ENCODE data around the gene CENPQ. TPM values are rescaled to one million over a fixed set of nuclear protein-coding genes. Genes with fewer than 3 reads are reported as not detected.

CENPQ gene
- total and polyA plus RNA-seq, 2 of the 13 experiments (the other 11 are each of a cell fraction or from before 2014, with no cell fraction given): 9.1 to 20.1 TPM

- TF ChIP-seq ZNF652 (CRISPR knock-in tag; IDR thresholded peaks at IDR 0.05; ENCODE audit: borderline replicate concordance, low read depth) (no peak), SP140L (CRISPR knock-in tag; IDR thresholded peaks at IDR 0.05; ENCODE audit: borderline replicate concordance) (no peak), STAT6 (CRISPR knock-in tag; IDR thresholded peaks at IDR 0.05; ENCODE audit: borderline replicate concordance) (no peak), ZSCAN5A (CRISPR knock-in tag; IDR thresholded peaks at IDR 0.05; ENCODE audit: borderline replicate concordance) (no peak), JUN (CRISPR knock-in tag; IDR thresholded peaks at IDR 0.05) (no peak), TIGD3 (CRISPR knock-in tag; IDR thresholded peaks at IDR 0.05; ENCODE audit: borderline replicate concordance) (no peak), RCOR2 (CRISPR knock-in tag; IDR thresholded peaks at IDR 0.05) (no peak), ZNF777 (CRISPR knock-in tag; IDR thresholded peaks at IDR 0.05) (no peak), KDM5A (IDR thresholded peaks at IDR 0.05; ENCODE audit: borderline replicate concordance, low read length) (no peak), HNF4A (CRISPR knock-in tag; IDR thresholded peaks at IDR 0.05) (peak; percentile 75), SATB2 (CRISPR knock-in tag; IDR thresholded peaks at IDR 0.05) (0 out of 2 replicates have a peak, but pooled peaks have one; percentile 74), SOX13 (IDR thresholded peaks at IDR 0.05) (no peak), SOX13 (CRISPR knock-in tag; conservative IDR thresholded peaks at IDR 0.05 in 1 of 2, IDR thresholded peaks at IDR 0.05 in 1 of 2) (peak in 1 of 2 experiments; percentile 41; a peak in 2 of 4 replicates), ADNP (CRISPR knock-in tag; IDR thresholded peaks at IDR 0.05) (no peak), ZFP37 (CRISPR knock-in tag; IDR thresholded peaks at IDR 0.05; ENCODE audit: borderline replicate concordance) (no peak), ARNT2 (CRISPR knock-in tag; IDR thresholded peaks at IDR 0.05; ENCODE audit: low read depth) (no peak), ZSCAN30 (CRISPR knock-in tag; IDR thresholded peaks at IDR 0.05) (no peak)
These were observed 50.2 kb downstream of the CENPQ start (continued) for GRCh38 chr6:49513153-49513989.
